Measurements from ENCODE around the gene PSME4.

The PSME4 gene

GRCh38 chr2:53970724-53971602 is at the start of gene PSME4:
PSME4 (minus strand) TSS chr2:53970993; CDS start chr2:53970784, 209 bp downstream.
- DNase-seq, result peak; percentile 90 to 94

DNA sequence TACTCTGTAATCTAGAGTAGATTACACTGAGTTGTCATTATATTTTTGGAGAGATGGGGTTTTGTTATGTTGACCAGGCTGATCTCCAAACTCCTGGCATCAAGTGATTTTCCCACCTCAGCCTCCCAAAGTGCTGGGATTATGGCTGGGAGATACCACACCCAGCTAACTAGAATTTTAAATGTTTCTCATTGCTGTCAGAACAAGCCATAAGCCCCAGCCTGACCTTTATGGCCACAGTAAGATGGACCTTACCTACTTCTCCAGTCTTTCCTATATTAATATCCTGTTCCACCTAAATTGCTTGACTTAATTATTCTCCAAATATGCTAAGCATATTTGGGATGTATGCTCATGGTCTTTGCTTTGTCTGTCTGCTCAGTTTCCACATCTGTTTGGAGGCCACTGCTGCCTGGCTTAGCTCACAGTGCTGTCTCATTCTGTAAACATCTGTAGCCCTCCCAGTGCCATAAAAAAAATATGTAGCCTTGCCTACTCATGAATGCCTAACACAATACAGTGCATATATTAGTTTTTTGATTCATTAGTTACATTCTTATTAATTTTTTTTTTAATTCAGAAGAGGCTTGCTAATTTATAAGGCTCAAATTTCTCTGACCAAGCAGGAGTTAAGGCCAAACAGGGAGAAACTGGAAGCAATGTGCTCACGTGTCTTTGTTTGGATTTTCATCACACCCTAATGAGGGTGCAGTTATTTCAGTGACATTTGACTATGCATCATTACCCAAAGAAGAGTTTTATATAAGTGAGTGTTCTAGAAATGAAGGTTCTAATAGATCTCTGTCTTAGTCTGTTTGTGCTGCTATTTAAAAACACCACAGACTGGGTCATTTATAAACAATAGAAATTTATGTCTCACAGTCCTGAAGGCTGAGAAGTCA is 45.3 kb upstream of the PSME4 start:
- no peak for DNase-seq

DNA sequence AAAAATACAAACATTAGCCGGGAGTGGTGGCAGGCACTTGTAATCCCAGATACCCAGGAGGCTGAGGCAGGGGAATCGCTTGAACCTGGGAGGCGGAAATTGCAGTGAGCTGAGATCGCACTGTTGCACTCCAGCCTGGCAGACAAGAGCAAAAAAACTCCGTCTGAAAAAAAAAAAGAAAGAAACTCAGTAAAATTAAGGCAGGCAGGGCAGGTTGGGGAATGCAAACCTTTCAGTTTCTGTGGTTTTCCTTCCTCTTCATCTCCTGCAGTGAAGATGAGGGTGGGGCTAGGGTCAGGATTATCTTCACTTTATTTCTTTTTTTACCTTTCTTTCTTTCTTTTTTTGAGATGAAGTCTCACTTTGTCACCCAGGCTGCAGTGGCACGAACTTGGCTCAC is 43.2 kb upstream of the PSME4 start:
- DNase-seq, result no peak

GRCh38 chr2:54012538-54013141 is 41.8 kb upstream of the PSME4 start:
- no peak for DNase-seq

DNA sequence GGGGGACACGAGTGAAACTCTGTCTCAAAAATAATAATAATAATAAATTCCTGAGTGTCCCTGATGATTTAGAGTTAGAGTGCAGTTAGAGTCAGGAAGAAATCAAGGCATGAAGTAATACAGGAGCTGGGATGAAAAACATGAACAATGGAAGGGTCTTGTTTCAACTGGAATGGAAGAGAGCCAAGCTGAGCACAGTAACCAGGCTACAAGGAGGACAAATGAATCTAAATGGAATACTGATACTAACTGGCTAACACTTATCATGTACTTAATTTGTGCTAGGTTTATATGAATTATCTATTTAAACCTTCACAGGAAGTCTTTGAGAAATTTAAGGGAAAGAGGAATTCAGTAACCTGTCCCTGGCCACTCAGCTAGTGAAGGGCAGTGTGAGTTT is 38.8 kb upstream of the PSME4 start:
- DNase-seq, result no peak

GRCh38 chr2:54008439-54008838 is 37.6 kb upstream of the PSME4 start:
- no peak for DNase-seq

DNA sequence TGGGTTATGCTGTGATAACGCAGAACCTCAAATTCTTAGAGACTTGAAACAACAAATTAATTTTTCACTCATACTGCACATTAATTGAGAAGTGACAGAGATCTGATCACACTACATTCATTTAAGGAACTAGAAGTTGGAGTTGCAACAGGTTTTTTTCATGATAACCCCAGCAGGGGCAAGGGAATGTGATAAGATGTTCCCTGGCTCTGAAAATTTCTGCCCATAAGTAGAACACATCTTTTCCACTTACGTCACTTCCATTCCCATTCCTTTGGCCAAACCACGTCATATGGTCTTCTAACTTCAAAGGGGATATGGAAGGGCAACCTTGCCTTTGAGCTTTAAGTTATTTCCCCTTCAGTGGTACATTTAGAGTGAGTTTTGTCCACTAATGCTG is 29.7 kb upstream of the PSME4 start:
- no peak for DNase-seq

GRCh38 chr2:54000122-54000521 is 29.3 kb upstream of the PSME4 start:
- no peak for DNase-seq

GRCh38 chr2:53998834-53999233 is 28.0 kb upstream of the PSME4 start:
- no peak for DNase-seq

- no peak for DNase-seq
Observed at GRCh38 chr2:53994818-53995808, 24.3 kb upstream of the PSME4 start.

DNA sequence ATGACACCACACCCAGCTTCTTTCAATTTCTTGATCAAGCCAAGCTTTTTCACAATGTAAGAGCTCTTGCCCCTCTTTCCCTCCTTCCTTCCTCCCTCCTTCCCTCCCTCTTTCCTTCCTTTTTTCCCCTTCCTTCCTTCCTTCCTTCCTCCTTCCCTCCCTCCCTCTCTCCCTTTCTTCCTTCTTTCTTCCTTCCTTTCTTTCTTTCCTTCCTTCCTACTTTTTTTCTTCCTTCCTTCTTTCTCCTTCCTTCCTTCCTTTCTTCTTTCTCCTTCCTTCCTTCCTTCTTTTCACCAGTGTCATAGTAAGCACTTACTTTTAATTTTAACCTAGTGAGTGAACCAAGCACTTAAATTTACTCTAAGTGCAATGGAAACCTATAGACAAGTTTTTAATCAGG is 21.2 kb upstream of the PSME4 start:
- no peak for DNase-seq

GRCh38 chr2:53989210-53989862 is 18.5 kb upstream of the PSME4 start:
- DNase-seq, result no peak

DNA sequence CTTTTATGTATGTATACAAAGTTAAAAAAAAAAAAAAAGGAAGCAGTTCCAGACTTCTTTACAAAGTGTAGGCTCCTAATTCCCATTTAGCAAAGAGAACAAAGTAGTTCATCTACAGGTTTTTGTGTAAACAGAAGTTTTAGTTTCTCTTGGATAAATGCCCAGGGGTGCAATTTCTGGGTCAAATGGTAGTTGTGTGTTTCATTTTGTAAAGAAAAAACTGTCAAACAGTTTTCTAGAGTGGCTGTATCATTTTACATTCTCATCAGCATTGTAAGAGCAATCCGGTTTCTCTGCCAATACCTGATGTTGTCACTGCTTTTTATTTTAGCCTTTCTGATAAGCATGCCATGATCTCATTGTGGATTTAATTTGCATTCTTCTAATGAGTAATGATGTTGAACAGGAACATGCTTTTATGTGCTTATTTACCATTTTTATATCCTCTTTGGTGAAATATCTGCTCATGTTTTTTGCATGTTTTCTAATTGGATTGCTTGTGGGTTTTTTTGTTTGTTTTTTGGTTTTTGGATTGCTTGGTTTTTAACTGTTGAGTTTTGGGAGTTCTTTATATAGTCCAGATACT is 16.6 kb upstream of the PSME4 start:
- DNase-seq, result no peak

GRCh38 chr2:53985646-53986045 is 14.9 kb upstream of the PSME4 start:
- DNase-seq, result no peak

DNA sequence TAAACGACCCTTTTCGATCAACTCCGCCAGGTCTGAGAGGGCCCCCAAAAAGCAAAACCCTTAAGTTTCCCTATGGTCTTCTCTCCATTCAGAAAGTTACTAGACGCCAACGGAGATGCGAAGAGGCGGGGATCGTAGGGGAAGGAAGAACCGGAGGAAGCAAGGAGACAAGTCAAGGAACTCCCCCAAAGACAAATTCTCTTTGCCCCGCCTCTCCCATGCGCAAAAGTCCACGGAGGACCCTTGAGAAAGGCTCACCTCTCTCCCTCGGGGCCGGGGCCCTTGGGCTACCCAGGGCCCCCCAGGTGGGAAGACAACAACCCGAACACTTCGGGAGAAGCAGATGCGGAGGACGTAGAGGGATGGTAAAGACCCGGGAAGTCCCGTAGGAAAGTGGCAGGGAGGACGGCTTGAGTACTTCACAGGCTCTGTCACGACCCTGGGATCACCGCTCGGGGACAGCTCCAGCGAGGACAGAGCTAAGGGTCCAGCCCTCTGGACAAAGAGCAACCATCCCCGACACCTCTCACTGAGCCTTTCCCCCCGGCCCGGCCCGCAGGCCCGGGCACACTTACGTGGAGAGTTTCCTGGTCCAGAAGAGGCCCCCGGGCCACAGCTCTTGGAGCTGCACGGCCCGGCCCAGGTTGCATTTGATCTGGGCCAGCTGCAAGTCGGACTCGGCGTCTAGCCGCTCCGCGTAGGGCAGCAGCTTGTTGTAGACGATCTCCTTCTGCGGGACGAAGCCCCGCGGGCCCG is 647 bp downstream of the PSME4 start:
- DNase-seq, result peak in 1 of 2 donors; percentile 12

GRCh38 chr2:53969285-53969967 is 1.4 kb downstream of the PSME4 start:
- DNase-seq, result no peak

GRCh38 chr2:53964987-53965687 is 5.7 kb downstream of the PSME4 start:
- DNase-seq, result no peak

DNA sequence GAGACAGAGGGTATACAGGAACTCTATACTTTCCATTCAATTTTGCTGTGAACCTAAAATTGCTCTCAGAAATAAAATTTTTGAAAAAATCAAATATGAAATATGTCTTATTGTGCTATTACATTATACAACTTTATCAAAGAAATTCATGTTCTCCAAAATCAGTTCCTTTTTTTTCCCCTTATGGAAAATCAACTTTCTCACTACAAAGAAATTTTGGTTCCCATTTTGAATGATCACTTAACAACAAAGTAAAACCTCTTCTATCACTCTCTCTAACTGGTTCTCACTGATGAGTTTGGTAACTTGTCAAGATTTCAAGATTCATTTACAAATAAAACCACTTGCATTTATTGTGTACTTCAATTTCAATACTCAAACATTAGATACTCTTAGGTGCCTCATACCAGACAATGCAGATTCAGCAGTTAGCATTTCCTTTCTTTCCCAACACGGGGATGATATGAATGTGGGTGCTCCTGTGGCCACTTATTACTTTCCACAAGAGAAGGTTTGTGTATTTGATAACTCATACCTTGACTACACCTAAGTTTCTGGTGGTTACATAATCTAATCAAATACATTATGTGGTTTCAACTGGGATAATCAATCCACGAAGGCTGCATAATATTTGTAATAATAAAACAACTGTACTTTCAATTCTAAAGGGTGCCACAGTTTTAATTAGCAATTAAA is 6.4 kb downstream of the PSME4 start:
- no peak for DNase-seq

Measured in stimulated activated CD4-positive, alpha-beta T cell treated with anti-CD3 and anti-CD28 coated beads, Interleukin-2, amount 100 ng/mL, for 48 hours (primary cell).